Measurements from ENCODE around the gene HOXA10.

- no peak for TF ChIP-seq POLR2A (IDR thresholded peaks at IDR 0.05)
- TF ChIP-seq, protein P1, sequence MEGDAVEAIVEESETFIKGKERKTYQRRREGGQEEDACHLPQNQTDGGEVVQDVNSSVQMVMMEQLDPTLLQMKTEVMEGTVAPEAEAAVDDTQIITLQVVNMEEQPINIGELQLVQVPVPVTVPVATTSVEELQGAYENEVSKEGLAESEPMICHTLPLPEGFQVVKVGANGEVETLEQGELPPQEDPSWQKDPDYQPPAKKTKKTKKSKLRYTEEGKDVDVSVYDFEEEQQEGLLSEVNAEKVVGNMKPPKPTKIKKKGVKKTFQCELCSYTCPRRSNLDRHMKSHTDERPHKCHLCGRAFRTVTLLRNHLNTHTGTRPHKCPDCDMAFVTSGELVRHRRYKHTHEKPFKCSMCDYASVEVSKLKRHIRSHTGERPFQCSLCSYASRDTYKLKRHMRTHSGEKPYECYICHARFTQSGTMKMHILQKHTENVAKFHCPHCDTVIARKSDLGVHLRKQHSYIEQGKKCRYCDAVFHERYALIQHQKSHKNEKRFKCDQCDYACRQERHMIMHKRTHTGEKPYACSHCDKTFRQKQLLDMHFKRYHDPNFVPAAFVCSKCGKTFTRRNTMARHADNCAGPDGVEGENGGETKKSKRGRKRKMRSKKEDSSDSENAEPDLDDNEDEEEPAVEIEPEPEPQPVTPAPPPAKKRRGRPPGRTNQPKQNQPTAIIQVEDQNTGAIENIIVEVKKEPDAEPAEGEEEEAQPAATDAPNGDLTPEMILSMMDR (IDR thresholded peaks at IDR 0.05), result no peak
These were observed 19.9 kb upstream of the HOXA10 start for GRCh38 chr7:27194002-27194352.
